H9 (cell line): ENCODE results near the gene MAP3K21. TPM values are rescaled to one million over a fixed set of nuclear protein-coding genes. Genes with fewer than 3 reads are reported as not detected.

ENCODE experiments used
- DNase-seq: peaks from one replicate; pipeline ENCODE4 v3.0.0-alpha.2; 2017
- H2AFZ ChIP-seq: one replicate; pipeline ENCODE4 v1.6.1; 2013; ENCODE audit warnings: mild to moderate bottlenecking, low read length, control low read depth, moderate library complexity
- H2AK5ac ChIP-seq: 2 replicates; pipeline ENCODE4 v1.6.1; 2013; ENCODE audit warnings: low read length, control low read depth, mixed read lengths; ENCODE audit not compliant: insufficient read length
- H2BK120ac ChIP-seq: one replicate; pipeline ENCODE4 v1.6.1; 2013; ENCODE audit warnings: low read depth, mild to moderate bottlenecking, low read length, control low read depth, inconsistent platforms; ENCODE audit not compliant: poor library complexity, severe bottlenecking
- H2BK12ac ChIP-seq: 2 replicates; pipeline ENCODE4 v1.6.1; 2013; ENCODE audit warnings: low read length, control low read depth, mixed read lengths, low read depth; ENCODE audit not compliant: insufficient read length
- H2BK15ac ChIP-seq: 2 replicates; pipeline ENCODE4 v1.6.1; 2013; ENCODE audit warnings: low read depth, low read length, control low read depth
- H2BK20ac ChIP-seq: one replicate; pipeline ENCODE4 v1.6.1; 2013; ENCODE audit warnings: low read depth, mild to moderate bottlenecking, low read length, control low read depth, inconsistent platforms; ENCODE audit not compliant: poor library complexity, severe bottlenecking
- H2BK5ac ChIP-seq: 2 replicates; pipeline ENCODE4 v1.6.1; 2013; ENCODE audit warnings: low read length, control low read depth, mixed read lengths; ENCODE audit not compliant: insufficient read length
- H3K14ac ChIP-seq: 2 replicates; pipeline ENCODE4 v1.6.1; 2013; ENCODE audit warnings: low read length, control low read depth; ENCODE audit not compliant: insufficient read depth
- H3K18ac ChIP-seq: 2 replicates; pipeline ENCODE4 v1.6.1; 2013; ENCODE audit warnings: low read depth, mild to moderate bottlenecking, mixed read lengths, low read length, control low read depth; ENCODE audit not compliant: insufficient read length
- H3K23ac ChIP-seq: 2 replicates; pipeline ENCODE4 v1.6.1; 2013; ENCODE audit warnings: low read length, control low read depth, mixed read lengths, low read depth; ENCODE audit not compliant: insufficient read length
- H3K23me2 ChIP-seq: 2 replicates; pipeline ENCODE4 v1.6.1; 2013; ENCODE audit warnings: low read depth, mild to moderate bottlenecking, mixed read lengths, low read length, control low read depth; ENCODE audit not compliant: insufficient read length, poor library complexity, severe bottlenecking
- H3K27ac ChIP-seq: 2 replicates; pipeline ENCODE4 v1.5.1; 2013; ENCODE audit warnings: low read length, control low read depth, mixed read lengths, low read depth; ENCODE audit not compliant: insufficient read length
- H3K27me3 ChIP-seq: 2 replicates; pipeline ENCODE4 v1.6.1; 2013; ENCODE audit warnings: low read length, control low read depth, inconsistent platforms; ENCODE audit not compliant: insufficient read depth
- H3K4ac ChIP-seq: 2 replicates; pipeline ENCODE4 v1.6.1; 2013; ENCODE audit warnings: low read depth, mild to moderate bottlenecking, control low read depth, inconsistent platforms, low read length, moderate library complexity
- H3K4me1 ChIP-seq: 2 replicates; pipeline ENCODE4 v1.6.1; 2013; ENCODE audit warnings: low read length, control low read depth, inconsistent platforms; ENCODE audit not compliant: insufficient read depth
- H3K4me2 ChIP-seq: 2 replicates; pipeline ENCODE4 v1.6.1; 2013; ENCODE audit warnings: low read length, control low read depth, mixed read lengths; ENCODE audit not compliant: insufficient read length, insufficient read depth
- H3K56ac ChIP-seq: 2 replicates; pipeline ENCODE4 v1.6.1; 2013; ENCODE audit warnings: low read depth, mild to moderate bottlenecking, mixed read lengths, low read length, control low read depth; ENCODE audit not compliant: insufficient read length
- H3K79me1 ChIP-seq: 2 replicates; pipeline ENCODE4 v1.6.1; 2013; ENCODE audit warnings: low read depth, mild to moderate bottlenecking, moderate library complexity, low read length, control low read depth, inconsistent platforms; ENCODE audit not compliant: insufficient read depth, poor library complexity, severe bottlenecking
- H3K79me2 ChIP-seq: 2 replicates; pipeline ENCODE4 v1.6.1; 2013; ENCODE audit warnings: low read length, control low read depth, inconsistent platforms; ENCODE audit not compliant: insufficient read depth
- H3K9ac ChIP-seq: 2 replicates; pipeline ENCODE4 v1.6.1; 2013; ENCODE audit warnings: low read length, control low read depth, mixed read lengths; ENCODE audit not compliant: insufficient read length; ENCODE audit errors: extremely low read depth
- H3K9me3 ChIP-seq: one replicate; pipeline ENCODE4 v1.6.1; 2013; ENCODE audit warnings: low read depth, low read length, inconsistent platforms; ENCODE audit not compliant: control insufficient read depth
- H3T11ph ChIP-seq: one replicate; pipeline ENCODE4 v1.6.1; 2013; ENCODE audit warnings: mild to moderate bottlenecking, low read length, control low read depth, inconsistent platforms
- H4K20me1 ChIP-seq: one replicate; pipeline ENCODE4 v1.6.1; 2013; ENCODE audit not compliant: control insufficient read depth, insufficient read length, insufficient read depth
- H4K5ac ChIP-seq: 2 replicates; pipeline ENCODE4 v1.6.1; 2013; ENCODE audit warnings: low read depth, mild to moderate bottlenecking, mixed read lengths, low read length, control low read depth; ENCODE audit not compliant: insufficient read length
- H4K8ac ChIP-seq: replicated peaks from 2 replicates; pipeline ENCODE4 v1.6.1; 2013; ENCODE audit warnings: low read length, control low read depth, mixed read lengths, low read depth; ENCODE audit not compliant: insufficient read length
- H4K91ac ChIP-seq: 2 replicates; pipeline ENCODE4 v1.6.1; 2013; ENCODE audit warnings: low read depth, mild to moderate bottlenecking, moderate library complexity, mixed read lengths, low read length, control low read depth; ENCODE audit not compliant: insufficient read length
- H3K27ac Mint-ChIP-seq, 3 experiments: 2 replicates in 2 of 3; 3 replicates in 1 of 3; pipeline ENCODE4 v1.8.0; 2020 to 2021; ENCODE audit warnings: mixed read lengths in 3 of 3, mild to moderate bottlenecking in 1 of 3, moderate library complexity in 1 of 3
- H3K27me3 Mint-ChIP-seq: 2 replicates; pipeline ENCODE4 v1.8.0; 2021; ENCODE audit warnings: low read depth, mild to moderate bottlenecking, moderate library complexity, mixed read lengths
- H3K36me3 Mint-ChIP-seq, 3 experiments: 2 replicates in 2 of 3; 3 replicates in 1 of 3; pipeline ENCODE4 v1.8.0; 2020 to 2021; ENCODE audit warnings: low read depth in 3 of 3, mixed read lengths in 3 of 3; ENCODE audit not compliant: insufficient read depth in 1 of 3
- H3K4me1 Mint-ChIP-seq, 2 experiments: 2 replicates each; pipeline ENCODE4 v1.8.0; 2020; ENCODE audit warnings: mixed read lengths in 2 of 2
- H3K4me3 Mint-ChIP-seq, 2 experiments: 2 replicates in 1 of 2; 3 replicates in 1 of 2; pipeline ENCODE4 v1.8.0; 2020 to 2021; ENCODE audit warnings: mild to moderate bottlenecking in 2 of 2, mixed read lengths in 2 of 2, moderate library complexity in 1 of 2
- H3K9me3 Mint-ChIP-seq, 2 experiments: 2 replicates in 1 of 2; 3 replicates in 1 of 2; pipeline ENCODE4 v1.8.0; 2020; ENCODE audit warnings: mild to moderate bottlenecking in 2 of 2, mixed read lengths in 2 of 2, moderate library complexity in 1 of 2
- WGBS: extraction: QIAGEN DNeasy Blood & Tissue Kit; methylation state at CpG from one replicate; pipeline ENCODE4 v1.1.7; 2013; ENCODE audit warnings: missing lambda C conversion rate, low lambda C conversion rate, mixed read lengths; ENCODE audit not compliant: insufficient read length; ENCODE audit errors: extremely low coverage; 5-methylcytosine and 5-hydroxymethylcytosine counted together
- total RNA-seq: library from RNA; stranded (reverse); gene quantifications from 2 replicates; pipeline ENCODE4 v1.2.1, GENCODE V29; 2021
- TF ChIP-seq, protein P1 (sequence below): fragments of 200-600 bp; sonication (generic); conservative IDR thresholded peaks from 3 replicates; pipeline ENCODE4 v1.8.0; 2021; ENCODE audit warnings: antibody characterized with exemption, mild to moderate bottlenecking

MAP3K21 gene
- total RNA-seq, 1 experiment from 2014 or later, result 11.7 TPM

DNA sequence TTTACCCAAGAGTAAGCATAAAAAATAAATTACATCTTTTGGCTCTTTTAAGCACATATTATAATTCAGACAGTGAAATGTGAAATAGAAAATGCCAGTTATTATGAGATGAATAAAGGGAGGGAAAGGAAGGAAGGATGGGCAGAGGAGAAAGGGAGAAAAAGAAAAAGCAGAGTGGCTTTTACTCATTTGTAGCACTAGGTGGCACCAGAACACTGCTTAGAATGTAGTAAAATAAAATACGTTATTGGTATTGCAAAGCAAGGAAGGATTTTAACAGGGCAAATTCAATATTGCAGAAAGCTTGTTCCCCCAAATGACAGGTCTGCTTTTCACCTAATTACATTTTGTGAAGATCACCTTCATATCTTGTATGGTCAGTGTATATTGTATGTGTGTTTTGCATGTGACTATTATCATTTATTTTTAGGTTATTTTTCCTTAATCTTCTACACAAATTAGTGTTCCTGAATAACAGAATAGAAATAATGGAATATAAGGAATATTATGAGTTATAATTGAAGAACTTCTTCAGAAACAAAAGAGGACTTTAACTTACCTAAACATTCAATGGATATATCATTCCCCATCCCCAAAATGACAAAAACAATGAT, 22.9 kb upstream of the MAP3K21 start:
- Histone ChIP-seq H3T11ph (no peak overlapping the region), H3K9me3 (no peaks in the 10 kb centered on the region), H3K79me1 (no peaks in the 10 kb centered on the region), H2BK12ac (no peak overlapping the region), H3K4me1 (no peaks in the 10 kb centered on the region), H3K27ac (no peak overlapping the region), H3K9ac (no peak overlapping the region), H3K14ac (no peak overlapping the region), H3K23me2 (no peaks in the 10 kb centered on the region), H3K79me2 (no peaks in the 10 kb centered on the region; the same call in 1 of the 2 replicates), H4K20me1 (no peaks in the 10 kb centered on the region), H3K56ac (no peak overlapping the region), H3K4me2 (no peak overlapping the region), H3K4ac (no peak overlapping the region), H2BK5ac (no peak overlapping the region), H2AK5ac (no peak overlapping the region), H3K27me3 (no peaks in the 10 kb centered on the region), H2BK120ac (no peak overlapping the region), H2BK20ac (no peak overlapping the region), H4K5ac (no peak overlapping the region), H4K8ac (no peak overlapping the region), H3K23ac (no peak overlapping the region), H3K18ac (no peak overlapping the region), H2AFZ (no peak overlapping the region), H2BK15ac (no peak overlapping the region), H4K91ac (no peak overlapping the region)
- Mint-ChIP-seq H3K4me3 (no peak overlapping the region), H3K4me1 (peaks cover 9 to 13% of the 10 kb centered on the region in 2 experiments), H3K27ac (no peak overlapping the region), H3K36me3 (peaks cover 5 to 10% (median 5%) of the 10 kb centered on the region in 3 experiments; a peak in 5 of 7 replicates), H3K9me3 (peaks cover 7% of the 10 kb centered on the region in 2 experiments), H3K27me3 (no peaks in the 10 kb centered on the region)
- no CpG with 5 or more reads among the region's 1 CpG for WGBS
- TF ChIP-seq, protein P1, sequence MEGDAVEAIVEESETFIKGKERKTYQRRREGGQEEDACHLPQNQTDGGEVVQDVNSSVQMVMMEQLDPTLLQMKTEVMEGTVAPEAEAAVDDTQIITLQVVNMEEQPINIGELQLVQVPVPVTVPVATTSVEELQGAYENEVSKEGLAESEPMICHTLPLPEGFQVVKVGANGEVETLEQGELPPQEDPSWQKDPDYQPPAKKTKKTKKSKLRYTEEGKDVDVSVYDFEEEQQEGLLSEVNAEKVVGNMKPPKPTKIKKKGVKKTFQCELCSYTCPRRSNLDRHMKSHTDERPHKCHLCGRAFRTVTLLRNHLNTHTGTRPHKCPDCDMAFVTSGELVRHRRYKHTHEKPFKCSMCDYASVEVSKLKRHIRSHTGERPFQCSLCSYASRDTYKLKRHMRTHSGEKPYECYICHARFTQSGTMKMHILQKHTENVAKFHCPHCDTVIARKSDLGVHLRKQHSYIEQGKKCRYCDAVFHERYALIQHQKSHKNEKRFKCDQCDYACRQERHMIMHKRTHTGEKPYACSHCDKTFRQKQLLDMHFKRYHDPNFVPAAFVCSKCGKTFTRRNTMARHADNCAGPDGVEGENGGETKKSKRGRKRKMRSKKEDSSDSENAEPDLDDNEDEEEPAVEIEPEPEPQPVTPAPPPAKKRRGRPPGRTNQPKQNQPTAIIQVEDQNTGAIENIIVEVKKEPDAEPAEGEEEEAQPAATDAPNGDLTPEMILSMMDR, result peak; percentile 87
- DNase-seq, result no peak
